NCI-H1436 (cell line): ENCODE data around the gene CSF1R.

ENCODE experiments used
- DNase-seq: peaks from one replicate; lab custom pipeline; 2025; lab: John Stamatoyannopoulos, UW

CSF1R gene

DNA sequence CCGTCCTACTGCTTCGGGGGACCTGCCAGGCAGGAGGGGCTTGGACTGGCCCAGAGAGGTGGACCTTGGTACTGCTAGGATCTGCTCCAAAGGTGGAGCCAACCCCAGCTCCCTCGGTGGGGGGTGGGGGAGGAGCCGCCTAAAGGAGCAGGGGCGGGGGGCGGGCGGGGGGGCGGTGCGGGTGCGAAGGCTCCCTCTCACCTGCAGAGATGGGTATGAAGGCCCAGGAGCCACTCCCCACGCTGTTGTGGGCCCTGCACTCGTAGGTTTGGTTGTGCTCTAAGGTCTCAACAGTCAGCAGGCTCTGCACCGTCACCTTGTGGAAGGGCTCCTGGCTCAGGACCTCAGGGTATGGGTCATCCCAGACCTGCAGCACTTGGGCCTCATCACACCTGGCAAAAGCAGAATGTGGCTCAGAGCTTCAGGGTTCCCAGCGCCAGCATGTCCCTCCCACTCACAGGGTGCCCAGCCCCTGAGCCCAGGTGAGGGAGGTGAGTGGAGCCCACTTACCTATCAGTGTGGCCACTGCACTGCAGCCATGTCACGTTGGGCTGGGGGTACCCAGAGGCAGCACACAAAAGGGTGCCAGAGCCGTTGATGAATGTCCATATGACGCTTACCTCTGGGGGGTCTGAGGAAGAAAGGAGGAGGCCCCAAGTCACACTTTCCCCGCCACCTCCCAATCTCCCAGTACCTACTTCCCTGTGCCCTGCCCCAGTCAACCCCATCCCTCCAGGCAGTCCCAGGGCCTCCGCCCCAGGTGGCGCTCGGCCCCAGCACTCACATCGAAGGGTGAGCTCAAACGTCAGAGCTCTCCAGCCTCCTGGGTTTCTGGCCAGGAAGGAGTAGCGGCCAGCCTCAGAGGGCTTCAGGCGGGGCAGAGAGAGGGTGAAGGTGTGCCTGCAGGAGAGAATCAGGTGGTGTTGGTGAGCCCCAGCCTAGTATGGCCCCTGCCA is 16.4 kb downstream of the CSF1R start:
- DNase-seq, result no peak

DNA sequence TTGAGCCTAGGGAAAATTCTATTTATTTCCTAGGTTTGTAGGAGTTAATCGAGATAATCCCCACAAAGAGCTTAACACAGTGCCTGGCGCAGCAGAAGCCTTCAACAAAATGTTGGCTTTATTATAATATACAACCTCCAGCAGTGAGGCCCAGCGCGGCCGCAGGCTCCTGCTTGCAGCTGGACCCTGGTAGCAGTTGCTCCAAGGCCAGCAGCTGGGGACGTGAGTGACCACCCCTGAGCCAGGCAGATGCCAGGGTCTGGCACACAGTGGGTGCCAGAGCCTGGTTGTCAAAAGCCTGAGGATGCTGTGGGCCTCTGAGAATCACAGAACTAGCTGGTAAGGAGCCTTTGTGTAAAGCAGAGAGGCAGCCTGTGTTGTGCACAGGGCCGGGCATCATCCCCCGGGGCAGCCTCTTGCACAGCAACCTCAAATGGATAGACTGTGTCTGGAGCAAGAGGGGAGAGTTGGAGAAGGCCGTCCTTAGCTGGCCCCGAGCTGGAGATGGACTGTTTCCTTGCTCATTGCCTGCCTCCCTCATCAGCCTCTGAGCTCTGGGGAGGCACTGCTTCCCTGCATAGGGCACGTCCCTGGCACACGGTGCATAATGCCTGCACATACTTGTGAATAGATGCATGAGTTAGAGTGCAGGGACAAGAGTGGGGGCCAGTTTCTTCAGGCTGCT is 17.3 kb downstream of the CSF1R start:
- no peak for DNase-seq

DNA sequence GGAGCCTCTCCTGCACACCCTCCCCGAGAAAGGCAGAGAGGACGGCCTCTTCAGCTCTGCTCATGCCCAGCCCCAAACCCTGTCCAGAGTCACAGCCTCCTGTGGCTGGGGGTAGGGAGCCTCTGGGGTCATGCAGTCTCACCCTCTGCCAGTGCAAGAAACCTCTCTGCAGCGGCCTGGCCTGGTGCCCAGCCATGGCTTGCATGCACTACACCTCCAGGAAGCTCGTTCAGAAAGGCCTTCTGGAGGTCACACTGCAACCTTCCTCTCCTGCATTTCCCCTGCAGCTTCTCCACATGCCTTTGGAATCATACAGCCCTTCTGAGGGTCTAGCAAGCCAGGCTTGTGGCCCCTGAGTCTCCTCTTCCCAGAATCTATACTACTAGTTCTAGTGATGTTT is 17.9 kb downstream of the CSF1R start:
- DNase-seq, result no peak

DNA sequence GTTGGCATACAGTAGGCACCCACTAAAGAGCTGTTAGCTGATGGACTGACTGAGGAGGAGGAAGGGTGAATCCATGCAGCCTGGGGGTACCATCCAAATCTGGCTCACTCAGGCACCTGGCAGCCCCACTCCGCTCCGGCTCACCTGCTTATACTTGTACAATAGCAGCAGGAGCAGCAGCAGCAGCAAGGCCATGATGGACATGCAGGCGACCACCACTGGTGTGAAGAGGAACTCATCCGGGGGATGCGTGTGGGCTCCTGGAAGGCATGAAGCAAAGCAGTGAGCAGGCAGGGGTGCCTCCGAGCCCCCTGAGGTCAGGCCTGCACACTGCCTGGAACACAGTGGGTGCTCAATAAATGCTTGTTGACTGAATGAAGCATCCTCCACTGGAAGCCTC is 18.3 kb downstream of the CSF1R start:
- no peak for DNase-seq

DNA sequence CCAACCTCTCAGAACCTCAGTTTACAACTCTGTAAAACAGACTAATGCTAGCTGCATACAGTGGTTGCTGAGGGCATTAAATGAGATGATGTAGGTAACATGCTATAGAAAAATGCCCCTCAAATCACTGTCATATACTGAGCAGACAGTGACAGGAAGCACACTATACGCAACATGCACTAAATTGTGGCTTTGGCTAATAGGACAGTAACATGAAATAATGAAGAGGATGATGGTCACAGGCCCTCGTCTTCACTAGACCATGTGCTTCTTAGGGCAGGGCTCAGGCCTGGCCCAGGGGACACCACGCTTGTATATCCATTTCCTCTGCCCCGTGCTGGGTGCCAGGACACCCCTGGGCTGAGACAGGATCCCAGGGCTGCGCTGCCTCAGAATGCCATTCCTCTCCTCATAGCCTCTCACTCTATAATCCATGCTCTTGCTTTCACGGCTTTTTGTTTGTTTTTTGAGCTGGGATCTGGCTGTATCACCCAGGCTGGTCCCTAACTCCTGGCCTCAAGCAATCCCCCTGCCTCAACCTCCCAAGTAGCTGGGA is 18.9 kb downstream of the CSF1R start:
- DNase-seq, result no peak

DNA sequence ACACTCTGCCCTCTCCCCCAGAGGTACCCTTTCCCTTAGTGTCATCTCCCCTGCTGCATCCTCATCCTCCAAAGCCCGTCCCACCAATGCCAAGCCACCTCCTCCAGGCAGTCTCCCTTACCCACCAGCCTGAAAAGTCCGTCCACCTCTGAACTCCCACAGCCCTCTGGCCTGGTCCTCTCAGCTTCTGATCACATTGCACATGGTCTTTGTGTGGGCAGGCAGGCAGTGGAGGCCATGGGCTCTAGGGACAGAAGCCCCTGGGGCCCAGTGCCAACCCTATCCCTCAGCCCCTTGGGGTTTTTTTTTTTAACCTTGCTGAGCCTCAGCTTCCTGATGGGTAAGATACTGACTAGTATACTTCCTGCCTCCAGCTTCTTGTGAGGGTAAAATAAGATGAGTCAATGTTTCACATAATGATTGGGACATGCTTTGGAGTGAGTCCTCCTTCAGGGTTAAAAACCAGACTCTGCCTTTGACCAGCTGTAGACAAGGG is 19.4 kb downstream of the CSF1R start:
- no peak for DNase-seq

DNA sequence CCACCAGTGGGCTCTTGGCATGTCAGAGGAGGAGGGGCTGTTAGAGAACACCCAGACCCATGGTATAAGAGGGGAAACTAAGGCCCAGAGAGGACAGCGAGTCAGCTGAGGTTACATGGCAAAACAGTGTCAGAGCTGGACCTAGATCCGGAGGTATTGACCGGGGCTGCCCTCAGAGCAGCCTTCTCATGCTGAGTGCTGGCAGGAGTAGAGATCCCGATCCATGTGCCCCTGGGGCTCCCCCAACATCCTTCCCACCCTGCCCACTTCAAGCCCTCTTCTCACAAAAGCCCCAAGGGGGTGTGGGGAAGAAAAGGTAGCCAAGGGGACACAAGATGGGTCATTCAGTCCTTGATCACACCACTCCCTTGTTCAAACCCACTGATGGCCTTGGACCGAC is 19.9 kb downstream of the CSF1R start:
- no peak for DNase-seq

DNA sequence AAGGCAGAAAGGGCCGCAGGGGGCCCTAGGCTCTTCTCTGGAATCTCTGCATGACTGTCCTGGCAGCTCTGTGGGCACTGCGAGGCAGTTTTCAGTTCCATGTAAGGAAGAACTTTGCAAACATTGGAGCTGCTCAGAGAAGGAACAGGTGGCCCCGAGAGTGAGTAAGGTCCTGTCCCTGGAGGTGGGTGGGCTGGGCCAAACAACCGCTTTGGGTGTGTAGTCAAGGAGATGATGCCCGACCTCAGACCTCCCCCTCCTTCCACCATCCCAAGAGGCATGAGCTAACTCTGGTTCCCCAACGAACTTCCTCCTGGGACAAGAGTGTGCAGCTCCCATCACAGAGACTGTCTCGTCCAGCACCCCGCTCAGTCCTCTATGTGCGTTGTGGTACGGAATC is 20.5 kb downstream of the CSF1R start:
- DNase-seq, result no peak

DNA sequence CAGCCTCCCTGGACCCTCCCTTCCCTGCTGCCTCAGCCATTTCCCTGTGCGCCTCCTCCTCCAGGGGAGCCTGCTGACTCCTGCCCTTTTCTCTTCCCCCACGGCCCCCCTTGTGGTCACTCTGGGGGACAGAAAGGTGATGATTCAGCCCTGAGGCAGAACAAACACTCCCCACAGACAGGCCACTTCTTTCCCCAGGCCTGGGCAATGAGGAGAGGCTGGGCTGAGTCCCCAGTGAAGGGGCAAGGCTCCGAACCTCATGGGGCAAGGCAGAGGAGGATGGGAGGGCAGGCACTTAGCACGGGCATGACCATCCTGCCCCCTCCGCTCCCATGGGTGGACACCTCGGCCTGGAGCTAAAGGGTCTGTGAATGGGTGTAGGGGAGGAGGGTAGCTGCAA is 21.0 kb downstream of the CSF1R start:
- DNase-seq, result no peak

DNA sequence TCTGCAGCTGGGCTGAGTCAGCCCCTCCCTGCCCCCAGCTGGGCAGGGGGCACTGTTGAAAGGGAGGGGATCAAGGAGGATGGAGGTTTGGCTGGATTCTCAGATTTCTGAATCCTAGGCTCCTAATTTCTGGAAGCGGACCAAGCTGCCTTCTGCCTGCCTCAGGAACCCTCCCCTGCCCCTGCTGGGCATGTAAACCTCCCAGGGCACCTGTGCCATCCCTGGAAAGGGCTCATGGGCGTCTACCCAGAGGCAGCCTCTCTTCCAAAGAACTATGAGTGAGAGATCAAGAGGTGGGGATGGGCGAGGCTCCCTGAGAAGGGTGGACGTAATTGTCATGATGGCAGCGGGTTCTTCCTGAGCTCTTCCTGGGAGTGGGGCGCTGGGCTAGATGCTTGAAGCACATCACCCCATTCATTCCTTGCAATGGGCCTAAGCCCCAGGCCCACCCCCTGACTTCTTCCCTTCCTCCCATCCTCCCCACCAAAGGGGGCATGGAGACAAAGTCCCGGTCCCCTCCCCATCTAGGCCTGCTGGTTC is 21.6 kb downstream of the CSF1R start:
- no peak for DNase-seq

DNA sequence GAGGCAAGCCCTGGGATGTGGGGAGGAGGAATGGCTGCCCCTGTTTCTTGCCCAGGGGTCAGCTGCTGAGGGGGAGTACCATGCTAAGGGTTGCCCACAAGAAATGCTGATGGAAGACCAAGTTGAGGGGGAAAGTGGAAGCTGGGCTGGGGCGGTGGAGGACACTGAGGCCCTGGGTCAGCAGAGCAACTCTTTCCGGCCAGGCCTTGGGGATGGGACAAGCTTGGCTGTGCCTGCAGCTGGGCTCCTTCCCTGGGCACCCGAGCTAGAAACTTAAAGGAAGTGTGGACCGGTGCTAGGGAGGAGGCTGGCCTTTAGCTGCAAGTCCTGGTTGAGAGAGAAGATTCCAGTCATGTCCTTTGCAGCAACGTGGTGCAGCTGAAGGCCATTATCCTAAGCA is 22.7 kb downstream of the CSF1R start:
- no peak for DNase-seq

DNA sequence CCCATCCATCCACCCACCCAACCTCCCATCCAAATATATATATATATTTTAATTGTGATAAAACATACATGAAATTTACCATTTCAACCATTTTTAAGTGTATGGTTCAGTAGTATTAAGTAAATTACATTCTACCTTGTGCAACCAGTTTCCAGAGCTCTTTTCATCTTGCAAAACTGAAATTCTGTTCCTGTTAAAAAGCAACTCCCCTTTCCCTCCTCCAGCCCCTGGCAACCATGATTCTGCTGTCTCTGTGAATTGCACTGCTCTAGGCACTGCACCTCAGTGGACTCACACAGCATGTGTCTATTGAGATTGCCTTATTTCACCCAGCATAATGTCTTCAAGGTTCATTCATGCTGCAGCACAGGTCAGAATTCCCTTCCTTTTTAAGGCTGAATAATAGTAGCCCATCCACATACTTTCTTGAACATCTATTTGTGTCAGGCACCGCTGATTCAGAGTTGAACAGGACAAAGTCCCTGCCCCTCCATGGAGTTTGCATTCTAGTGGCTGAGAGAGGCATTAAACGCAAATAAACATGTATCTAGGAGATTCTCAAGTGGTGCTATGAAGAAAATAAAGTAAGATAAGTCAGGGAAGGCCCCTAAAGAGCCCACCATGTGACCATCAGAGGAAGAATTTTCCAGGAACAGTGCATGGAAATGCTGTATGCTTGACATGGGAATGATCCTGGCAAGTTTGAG is 24.0 kb downstream of the CSF1R start:
- no peak for DNase-seq

DNA sequence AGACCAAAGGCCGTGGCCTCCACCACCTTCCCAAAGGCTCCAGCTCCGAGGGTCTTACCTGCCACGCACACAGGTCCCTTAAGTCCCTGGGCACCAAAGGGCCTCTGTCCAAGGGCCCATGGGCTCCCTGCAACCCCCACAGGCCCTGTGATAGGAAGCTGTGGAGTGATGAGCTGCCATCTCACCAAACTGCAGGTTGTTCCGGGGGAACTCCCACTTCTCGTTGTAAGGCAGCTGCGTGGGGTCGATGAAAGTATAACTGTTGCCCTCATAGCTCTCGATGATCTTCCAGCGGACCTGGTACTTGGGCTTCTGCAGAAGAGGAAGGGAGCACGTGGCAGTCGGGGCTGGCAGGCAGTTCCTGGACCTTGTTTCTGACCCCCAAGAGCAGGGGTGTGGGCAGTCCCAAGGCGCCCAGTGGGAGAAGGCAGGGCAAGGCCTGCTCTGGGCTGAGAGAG is 24.8 kb downstream of the CSF1R start:
- no peak for DNase-seq

DNA sequence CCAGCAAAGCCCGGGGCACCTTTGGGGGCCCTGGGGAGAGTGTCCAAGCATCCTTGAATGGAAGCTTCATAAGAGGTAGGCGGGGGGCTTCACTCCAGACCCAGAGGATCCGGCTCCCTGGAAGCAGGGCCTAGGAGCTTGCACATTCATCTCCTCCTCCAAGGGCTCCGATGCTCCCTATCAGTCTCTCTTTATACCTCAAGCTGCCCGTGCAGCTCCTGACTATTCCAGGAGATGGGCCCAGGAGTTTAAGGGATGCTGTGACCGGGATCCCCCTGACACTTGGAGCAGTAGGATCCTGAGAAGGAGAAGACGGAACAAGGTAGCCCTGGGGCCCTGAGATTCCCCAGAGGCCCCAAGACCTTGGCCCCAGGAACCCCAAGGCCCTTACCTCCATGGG is 25.9 kb downstream of the CSF1R start:
- DNase-seq, result no peak

DNA sequence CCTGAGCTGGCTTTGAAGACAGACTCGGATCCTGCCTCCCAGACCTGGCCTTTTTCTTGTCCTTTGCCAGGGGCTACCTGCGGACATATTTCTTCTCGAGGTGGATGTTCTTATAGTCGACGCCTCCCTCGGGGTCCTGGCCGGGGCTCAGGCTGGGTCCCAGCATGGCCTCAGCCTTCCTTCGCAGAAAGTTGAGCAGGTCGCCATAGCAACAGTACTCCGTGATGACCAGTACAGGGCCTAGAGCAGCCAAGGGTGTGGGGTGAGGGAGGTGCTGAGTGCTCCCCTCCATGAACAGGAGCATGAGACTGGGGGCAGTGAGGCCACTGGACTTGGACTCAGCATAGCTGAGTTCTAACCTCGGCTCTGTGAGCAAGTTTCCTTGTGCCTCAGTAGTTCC is 26.7 kb downstream of the CSF1R start:
- DNase-seq, result no peak

DNA sequence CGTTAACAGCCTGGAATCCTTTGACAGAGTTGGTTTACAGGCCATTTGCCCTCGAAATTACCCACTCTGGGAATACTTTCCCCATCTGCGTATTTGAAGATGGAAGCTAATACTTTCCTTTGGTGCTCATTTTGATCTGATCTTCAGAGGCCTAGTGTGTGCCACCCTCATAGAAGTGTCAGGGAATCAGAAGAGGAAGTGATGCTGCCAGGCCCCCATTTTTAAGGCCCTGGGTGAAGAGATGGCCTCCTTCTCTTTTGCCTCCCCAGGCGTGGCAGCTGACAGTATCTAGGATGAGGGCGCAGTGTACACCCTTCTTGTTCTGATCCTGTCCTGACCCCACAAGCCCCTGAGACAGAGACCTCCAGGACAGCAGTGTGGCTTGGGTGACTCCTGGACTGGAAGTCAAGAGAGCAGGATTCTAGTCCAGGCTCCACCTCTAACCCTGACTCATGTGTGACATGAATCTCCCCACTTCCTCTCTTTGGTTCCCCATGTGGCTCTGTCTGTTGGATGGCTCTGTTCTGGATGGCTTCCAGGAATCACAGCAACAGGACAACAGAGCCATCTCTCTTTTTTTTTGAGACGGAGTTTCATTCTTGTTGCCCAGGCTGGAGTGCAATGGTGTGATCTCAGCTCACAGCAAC is 27.8 kb downstream of the CSF1R start:
- no peak for DNase-seq

DNA sequence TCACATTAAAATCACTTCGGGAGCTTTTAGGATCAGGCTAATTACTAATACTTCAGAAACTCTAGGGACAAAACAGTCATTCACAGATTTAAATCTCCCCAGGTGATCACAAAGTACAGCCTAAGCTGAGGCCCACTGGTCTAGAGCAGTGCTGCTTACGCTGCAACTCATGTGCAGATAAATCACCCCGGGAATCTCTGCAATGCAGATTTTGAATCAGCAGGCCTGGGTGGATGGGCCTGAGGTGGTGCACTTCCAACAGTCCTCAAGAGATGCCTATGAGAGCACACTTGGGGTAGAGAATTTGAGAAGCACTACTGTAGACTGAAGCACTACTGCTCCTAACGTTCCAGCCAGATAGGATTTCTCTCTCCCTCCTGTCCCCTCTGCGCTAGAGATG is 28.4 kb downstream of the CSF1R start:
- no peak for DNase-seq

DNA sequence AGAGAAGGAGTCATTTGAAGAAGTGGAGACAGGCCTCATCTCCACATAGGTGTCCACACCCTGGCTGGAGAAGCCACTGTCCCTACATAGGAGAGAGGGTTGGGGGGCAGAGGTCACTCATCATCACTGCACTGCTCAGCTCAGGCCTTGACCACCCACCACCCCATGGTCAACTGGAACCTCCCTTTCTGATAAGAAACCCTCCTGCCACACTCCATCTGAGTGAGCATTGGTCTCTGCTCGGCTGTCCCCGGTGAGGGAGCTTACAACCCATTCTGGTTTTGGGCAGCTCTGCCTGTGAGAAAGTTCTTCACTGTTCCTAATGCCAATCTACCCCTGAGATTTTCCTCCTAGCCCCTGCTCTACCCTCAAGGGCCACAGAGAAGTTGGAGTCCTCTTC is 28.8 kb downstream of the CSF1R start:
- DNase-seq, result no peak

DNA sequence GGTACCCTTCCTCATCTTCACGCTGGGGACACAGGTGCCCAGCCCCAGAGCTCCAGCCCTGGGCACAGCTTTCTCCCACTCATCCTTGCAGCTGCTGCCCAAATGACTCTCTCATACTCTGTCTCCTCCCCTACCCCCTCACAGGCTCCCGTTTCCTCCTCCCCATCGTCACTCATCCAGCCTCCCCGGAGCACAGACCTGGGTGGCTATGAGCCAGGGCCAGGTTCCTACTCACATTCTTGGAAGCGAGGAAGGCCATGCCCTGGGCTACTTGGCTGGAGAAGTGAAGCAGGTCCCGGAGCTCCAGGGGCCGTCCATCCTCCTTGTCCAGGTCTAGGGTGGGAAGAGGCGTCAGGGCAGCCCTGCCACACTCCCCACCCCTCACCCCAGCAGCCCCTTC is 29.3 kb downstream of the CSF1R start:
- no peak for DNase-seq

DNA sequence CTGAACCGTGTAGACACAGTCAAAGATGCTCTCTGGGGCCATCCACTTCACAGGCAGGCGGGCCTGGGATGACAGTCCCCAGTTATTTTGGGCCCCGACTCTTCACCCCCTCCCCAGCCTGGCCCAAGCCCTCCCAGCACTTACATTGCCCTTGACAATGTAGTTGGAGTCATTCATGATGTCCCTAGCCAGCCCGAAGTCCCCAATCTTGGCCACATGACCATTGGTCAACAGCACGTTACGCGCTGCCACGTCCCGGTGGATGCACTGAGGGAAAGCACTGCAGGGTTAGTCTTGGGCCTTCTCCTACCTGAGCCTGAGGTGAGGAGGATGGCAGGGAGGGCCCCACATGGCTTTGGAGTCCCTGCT is 30.3 kb downstream of the CSF1R start:
- DNase-seq, result no peak

DNA sequence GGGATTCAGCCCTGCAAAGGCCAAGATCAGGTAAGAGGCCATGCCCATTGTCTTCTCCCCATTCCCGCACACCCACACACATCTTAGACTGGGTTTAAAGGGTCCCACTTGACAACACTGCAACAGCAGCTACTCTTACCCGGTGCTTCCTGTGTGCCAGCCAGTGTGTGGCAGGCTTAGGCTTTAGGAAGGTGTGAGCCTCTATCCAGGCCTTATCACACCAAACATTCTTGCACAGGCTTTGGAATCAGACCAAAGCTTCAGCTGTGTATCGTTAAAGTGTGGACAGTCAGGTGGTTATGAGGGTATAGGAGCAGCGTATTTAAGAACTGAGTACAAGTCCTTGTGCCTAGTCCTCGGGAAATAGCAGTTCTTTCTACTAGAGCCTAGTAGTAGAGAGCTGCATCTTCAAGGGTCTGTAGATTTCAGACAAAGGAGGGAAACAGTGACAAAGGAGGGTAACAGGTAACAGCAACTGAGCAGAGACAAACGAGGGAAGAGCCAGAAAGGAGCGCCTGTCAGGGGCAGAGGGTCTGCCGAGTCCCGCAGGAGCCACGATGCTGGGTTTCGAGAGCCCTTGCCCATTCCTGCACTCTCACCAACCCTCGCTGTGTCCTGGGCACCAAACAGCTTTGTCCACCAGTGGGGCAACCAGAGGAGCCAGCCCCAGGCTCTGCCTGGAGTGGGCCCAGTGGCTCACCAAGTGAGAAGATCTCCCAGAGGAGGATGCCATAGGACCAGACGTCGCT is 30.9 kb downstream of the CSF1R start:
- DNase-seq, result no peak
